Measurements from ENCODE around the gene PTGIR.

The PTGIR gene

GRCh38 chr19:46650445-46650844 lies 25.6 kb upstream of the PTGIR start:
- no peak for TF ChIP-seq CTCF (IDR thresholded peaks at IDR 0.05; ENCODE audit: low read depth, low read length)
- no peak for TF ChIP-seq EZH2phosphoT487 (IDR thresholded peaks at IDR 0.05; ENCODE audit: low read depth)
- H3K79me2 ChIP-seq (ENCODE audit: low read length) = no peaks in the 10 kb centered on the region
- no peaks in the 10 kb centered on the region for H3K9me3 ChIP-seq (ENCODE audit: insufficient read depth, low read length)
- no peak overlapping the region for H3K4me3 ChIP-seq (ENCODE audit: low read length)
- peaks cover 13% of the 10 kb centered on the region for H3K4me1 ChIP-seq (ENCODE audit: low read length)
- H3K27ac ChIP-seq (ENCODE audit: low read length) = no peak overlapping the region
- H3K9ac ChIP-seq (ENCODE audit: low read length) = no peak overlapping the region
- H3K27me3 ChIP-seq (ENCODE audit: low read depth, low read length) = peaks cover 3% of the 10 kb centered on the region; the same call in 1 of the 2 replicates
- H3K36me3 ChIP-seq (replicated peaks; ENCODE audit: low read depth, low read length) = no peaks in the 10 kb centered on the region
- no peak overlapping the region for H3K4me2 ChIP-seq (ENCODE audit: low read length)
- H2AFZ ChIP-seq (ENCODE audit: low read depth, low read length) = no peak overlapping the region
- H4K20me1 ChIP-seq (ENCODE audit: insufficient read depth, low read length) = no peaks in the 10 kb centered on the region

DNA sequence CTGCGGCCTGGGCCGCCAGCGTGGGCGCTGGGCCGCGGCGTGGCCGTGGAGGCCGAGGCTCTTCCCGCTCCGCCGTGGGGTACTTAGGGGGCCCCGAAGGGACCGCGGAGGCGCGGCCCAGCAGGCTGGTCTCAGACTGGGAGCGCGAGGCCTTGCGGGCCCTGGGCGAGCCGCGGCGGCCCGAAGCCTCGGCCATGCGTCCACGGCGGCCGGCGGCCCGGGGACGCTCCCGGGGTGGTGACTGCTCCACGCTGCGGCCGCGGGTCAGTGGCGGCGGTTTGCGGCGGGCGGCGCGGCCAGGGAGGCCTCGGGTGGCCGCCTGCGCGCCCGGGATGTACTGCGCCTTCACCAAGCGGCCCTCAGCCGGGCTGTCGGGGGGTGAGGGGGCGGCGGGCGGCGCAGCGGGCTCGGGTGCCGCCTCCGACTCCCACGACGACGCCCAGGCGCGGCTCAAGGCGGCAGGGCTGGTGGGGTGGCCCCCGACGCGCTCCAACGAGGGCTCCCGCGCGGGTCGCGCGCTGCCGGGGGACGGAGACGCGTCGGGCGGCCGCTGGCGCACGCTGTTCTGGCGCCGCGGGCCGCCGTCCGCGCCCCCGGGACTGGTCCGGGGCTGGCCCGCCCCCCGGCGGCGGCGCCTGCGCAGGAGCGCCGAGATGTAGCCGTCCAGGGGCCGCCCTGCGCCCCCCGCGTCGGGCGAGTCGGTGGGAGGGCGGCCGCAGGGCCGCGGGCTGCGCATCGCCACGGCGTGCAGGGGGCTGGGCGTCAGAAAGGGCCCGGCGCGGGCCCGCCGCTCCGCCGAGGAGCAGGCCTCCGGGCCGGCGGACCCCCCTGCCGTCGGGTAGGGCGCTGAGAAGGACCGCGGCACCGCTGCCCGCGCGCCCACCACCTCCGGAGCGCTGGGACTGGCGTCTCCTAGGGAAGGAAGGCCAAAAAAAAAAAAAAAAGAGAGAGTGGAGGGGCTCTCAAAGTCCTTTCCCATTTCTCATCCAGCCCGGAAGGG lies 24.4 kb upstream of the PTGIR start:
- Histone ChIP-seq H3K4me3 (ENCODE audit: low read length) (no peak overlapping the region), H3K4me1 (ENCODE audit: low read length) (peaks cover 13% of the 10 kb centered on the region), H3K79me2 (ENCODE audit: low read length) (no peaks in the 10 kb centered on the region), H3K27me3 (ENCODE audit: low read depth, low read length) (peaks cover 11% of the 10 kb centered on the region; the same call in 1 of the 2 replicates), H4K20me1 (ENCODE audit: insufficient read depth, low read length) (no peaks in the 10 kb centered on the region), H3K9ac (ENCODE audit: low read length) (no peak overlapping the region), H3K36me3 (replicated peaks; ENCODE audit: low read depth, low read length) (no peaks in the 10 kb centered on the region), H2AFZ (ENCODE audit: low read depth, low read length) (no peak overlapping the region), H3K4me2 (ENCODE audit: low read length) (no peak overlapping the region), H3K9me3 (ENCODE audit: insufficient read depth, low read length) (no peaks in the 10 kb centered on the region), H3K27ac (ENCODE audit: low read length) (no peak overlapping the region)
- TF ChIP-seq CTCF (IDR thresholded peaks at IDR 0.05; ENCODE audit: low read depth, low read length) = no peak
- TF ChIP-seq EZH2phosphoT487 (IDR thresholded peaks at IDR 0.05; ENCODE audit: low read depth) = no peak

DNA sequence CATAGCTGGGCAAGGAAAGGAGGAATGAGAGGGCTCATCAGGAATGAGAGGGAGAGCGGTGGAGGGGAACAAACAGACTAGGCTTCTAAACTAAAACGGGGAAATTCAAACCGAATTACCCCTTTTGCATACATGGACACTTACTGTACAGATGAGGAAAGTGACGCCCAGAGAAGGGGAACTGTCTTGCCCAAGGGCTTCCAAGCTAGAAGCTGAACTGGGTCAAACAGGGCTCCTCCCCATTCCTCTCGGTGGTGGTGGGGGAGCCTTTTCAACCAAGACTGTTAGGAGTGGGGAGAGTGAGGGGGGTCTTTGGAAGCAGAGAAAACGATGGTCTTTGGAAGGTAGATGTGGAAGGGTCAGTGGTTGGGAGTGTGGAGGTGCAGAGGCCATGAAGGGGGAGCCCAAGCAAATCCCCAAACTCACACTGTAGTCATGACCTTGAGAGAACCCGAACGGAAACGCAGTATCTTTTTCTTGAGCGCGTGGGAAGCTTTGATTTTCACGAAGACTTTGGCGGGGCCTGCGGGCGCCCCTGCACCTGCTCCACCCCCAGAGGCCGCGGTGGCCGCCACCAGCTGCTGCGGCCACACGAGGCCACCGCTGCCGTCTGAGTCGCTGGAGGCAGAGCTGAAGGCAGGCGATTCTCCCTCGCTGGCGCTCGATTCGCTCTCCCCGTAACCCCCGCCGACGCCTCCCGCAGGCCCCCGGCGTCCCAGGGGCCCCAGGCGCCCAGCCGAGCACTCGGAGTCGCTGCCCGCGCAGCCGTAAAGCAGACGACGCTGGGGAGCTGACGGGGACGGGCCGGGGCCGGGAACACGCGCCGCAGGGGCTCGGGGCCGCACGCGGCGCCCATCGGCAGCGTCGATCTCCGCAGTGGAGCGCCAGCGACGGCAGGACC lies 23.4 kb upstream of the PTGIR start:
- H3K4me2 ChIP-seq (ENCODE audit: low read length) = peak overlapping the region; percentile 53
- H3K9me3 ChIP-seq (ENCODE audit: insufficient read depth, low read length) = no peaks in the 10 kb centered on the region
- 0 out of 2 replicates have a peak overlapping the region, but pooled peaks have one; percentile 21 for H3K27ac ChIP-seq (ENCODE audit: low read length)
- peaks cover 11% of the 10 kb centered on the region; the same call in 1 of the 2 replicates for H3K27me3 ChIP-seq (ENCODE audit: low read depth, low read length)
- no peak overlapping the region for H3K4me3 ChIP-seq (ENCODE audit: low read length)
- no peak overlapping the region for H3K9ac ChIP-seq (ENCODE audit: low read length)
- no peaks in the 10 kb centered on the region for H3K36me3 ChIP-seq (replicated peaks; ENCODE audit: low read depth, low read length)
- no peaks in the 10 kb centered on the region for H4K20me1 ChIP-seq (ENCODE audit: insufficient read depth, low read length)
- no peak overlapping the region for H2AFZ ChIP-seq (ENCODE audit: low read depth, low read length)
- no peaks in the 10 kb centered on the region for H3K79me2 ChIP-seq (ENCODE audit: low read length)
- peaks cover 13% of the 10 kb centered on the region for H3K4me1 ChIP-seq (ENCODE audit: low read length)
- no peak for TF ChIP-seq EZH2phosphoT487 (IDR thresholded peaks at IDR 0.05; ENCODE audit: low read depth)
- TF ChIP-seq CTCF (IDR thresholded peaks at IDR 0.05; ENCODE audit: low read depth, low read length) = no peak

All from OCI-LY3 (cell line).